Heart left ventricle (tissue), 16 donors: ENCODE measurements around the gene IL32. TPM values are rescaled to one million over a fixed set of nuclear protein-coding genes. Genes with fewer than 3 reads are reported as not detected.

Source experiments
- ATAC-seq, 4 donors: fragments of 200-7000 bp; cut with Tn5 transposase; one replicate each; pipeline ENCODE4 v1.9.1; 2020 to 2022; ENCODE audit warnings: moderate library complexity in 4 of 4, mild to moderate bottlenecking in 3 of 4, moderate number of reproducible peaks in 1 of 4
- DNase-seq, 5 donors: peaks; one replicate each; pipeline ENCODE4 v3.0.0-alpha.2; 2020
- H3K27ac ChIP-seq, 12 donors: fragments of 200-600 bp; sonication (generic) in 4 of 12; one replicate each; pipeline versions ENCODE4 v1.5.0 to v1.8.0; 2016 to 2022; ENCODE audit warnings: mild to moderate bottlenecking in 2 of 12
- H3K27me3 ChIP-seq, 9 donors: fragments of 200-600 bp; sonication (generic) in 2 of 9; one replicate each; pipeline versions ENCODE4 v1.5.1 to v1.8.0; 2016 to 2022; ENCODE audit warnings: mild to moderate bottlenecking in 3 of 9
- H3K36me3 ChIP-seq, 9 donors: fragments of 200-600 bp; sonication (generic) in 2 of 9; one replicate each; pipeline versions ENCODE4 v1.5.0 to v1.8.0; 2018 to 2022; ENCODE audit warnings: mild to moderate bottlenecking in 2 of 9
- H3K4me1 ChIP-seq, 12 donors: fragments of 200-600 bp; sonication (generic) in 4 of 12; one replicate each; pipeline versions ENCODE4 v1.5.0 to v1.8.0; 2016 to 2022; ENCODE audit warnings: mild to moderate bottlenecking in 3 of 12
- H3K4me3 ChIP-seq, 12 donors: fragments of 200-600 bp; sonication (generic) in 4 of 12; one replicate each; pipeline versions ENCODE4 v1.5.0 to v1.8.0; 2017 to 2022; ENCODE audit warnings: mild to moderate bottlenecking in 9 of 12, moderate library complexity in 4 of 12
- H3K9me3 ChIP-seq, 12 donors: fragments of 200-600 bp; sonication (generic) in 4 of 12; one replicate each; pipeline versions ENCODE4 v1.5.0 to v1.8.0; 2016 to 2022; ENCODE audit warnings: mild to moderate bottlenecking in 1 of 12
- CTCF ChIP-seq, 12 donors: fragments of 200-600 bp; sonication (generic) in 4 of 12; IDR thresholded peaks; one replicate each; pipeline versions ENCODE4 v1.5.0 to v1.8.0; 2018 to 2022; ENCODE audit warnings: antibody characterized with exemption in 12 of 12, mild to moderate bottlenecking in 5 of 12
- POLR2A ChIP-seq, 2 donors: fragments of 450-650 bp; IDR thresholded peaks; one replicate each; pipeline ENCODE4 v1.6.1; 2017; ENCODE audit warnings: antibody characterized with exemption in 2 of 2, mild to moderate bottlenecking in 2 of 2, moderate library complexity in 2 of 2
- WGBS, 4 donors: extraction: QIAGEN DNeasy Blood & Tissue Kit in 2 of 4; methylation state at CpG; one replicate each; pipeline versions ENCODE4 v1.1.5 to v1.1.7; 2013 to 2018; 5-methylcytosine and 5-hydroxymethylcytosine counted together
- intact Hi-C, 10 donors: fragments of 100-400 bp; cut with DNase I; formaldehyde crosslinking; loops; one replicate each; pipeline versions ENCODE4 v1.11.1 to v1.14.2; 2022
- polyA plus RNA-seq, 2 donors: library from polyadenylated mRNA; stranded (reverse); fragments of 200-250 nt; gene quantifications; one replicate each; pipeline ENCODE4 v1.2.3, GENCODE V29; 2013
- total RNA-seq, 9 donors: library from RNA; depleted of rRNA in 2 of 9; stranded (reverse); fragments of >200 nt in 2 of 9; fragmentation: NEBNext Ultra II Directional in 3 of 9; extraction: Animal tissue kit (Norgen Biotek cat#: 25700) in 3 of 9; gene quantifications; one replicate each; pipeline versions ENCODE4 v1.1.0 to v1.2.4, GENCODE V29; 2016 to 2023
- donor health status: ischemic (EF 13 %, LVEDD 7.1; RV severe dilation, severe dysfunction).
- donor health status: healthy with polysubstance abuse.
- donor health status: DM: no; HTN: yes; CAD: no.
- donor health status: DM: no; HTN: no; CAD: no.
- donor health status: ischemic (EF 25% LVEDD 6.9; RV normal size, moderate dysfunction).
- donor health status: ischemic (EF 25% LVEDD 5.7; RV mildly dilated, moderate dysfunction).
- donor health status: healthy.
- donor health status: DM: yes; HTN: yes; CAD: no.
- donor health status: ischemic (EF 35%, LVEDD 5.7; RV mildly dilated, moderate dysfunction).
- donor health status: nonischemic (EF 11% LVEDD 7.7; RV severe dilation, severe dysfunction).
- donor health status: DM: yes; HTN: yes; CAD: no.
- donor health status: PGD.
- donor health status: ischemic (EF 29% LVEDD 5.4; RV normal size, mild dysfunction).
- donor health status: nonischemic (EF 23%, LVEDD 6.1; RV moderate dilation, normal function).

The IL32 gene
- total and polyA plus RNA-seq, 11 donors, result 20.6 to 241 (median 59.2) TPM

GRCh38 chr16:3089717-3090592 lies 24.5 kb downstream of the IL32 start:
- DNase-seq (no peak), ATAC-seq (no peak)
- Histone ChIP-seq H3K27ac (no peak overlapping the region), H3K4me3 (no peak overlapping the region), H3K4me1 (peaks cover 4 to 38% (median 19%) of the 10 kb centered on the region in 12 donors), H3K27me3 (peaks cover 0 to 11% (median 0%) of the 10 kb centered on the region in 9 donors), H3K36me3 (no peaks in the 10 kb centered on the region), H3K9me3 (no peaks in the 10 kb centered on the region)
- TF ChIP-seq CTCF (IDR thresholded peaks at IDR 0.05) (no peak), POLR2A (IDR thresholded peaks at IDR 0.05) (no peak)
- intact Hi-C loops, result loop anchor here in 4 of 10 donors (5.0 kb wide), 2 partner anchors 32 to 37 kb away; no protein-coding TSS in a partner anchor
- WGBS, 4 donors, result 97 to 98% (median 97%) methylated on average over 52 to 81 of the region's 81 CpGs

GRCh38 chr16:3091551-3091950 lies 26.1 kb downstream of the IL32 start:
- Histone ChIP-seq H3K27ac (no peak overlapping the region), H3K9me3 (no peaks in the 10 kb centered on the region), H3K27me3 (peaks cover 0 to 11% (median 0%) of the 10 kb centered on the region in 9 donors), H3K4me3 (no peak overlapping the region), H3K36me3 (no peaks in the 10 kb centered on the region), H3K4me1 (peaks cover 4 to 33% (median 14%) of the 10 kb centered on the region in 12 donors)
- DNase-seq (no peak), ATAC-seq (no peak)
- WGBS, 4 donors, result 82 to 92% (median 87%) methylated on average over 6 to 8 of the region's 8 CpGs
- intact Hi-C loops, result loop anchor here in 3 of 10 donors (5.0 kb wide), 1 partner anchor 36 kb away; no protein-coding TSS in a partner anchor
- TF ChIP-seq POLR2A (IDR thresholded peaks at IDR 0.05), result no peak
- TF ChIP-seq CTCF (IDR thresholded peaks at IDR 0.05), result no peak

- Histone ChIP-seq H3K9me3 (no peaks in the 10 kb centered on the region), H3K27ac (no peak overlapping the region), H3K36me3 (no peaks in the 10 kb centered on the region), H3K4me3 (no peak overlapping the region), H3K27me3 (peaks cover 0 to 11% (median 0%) of the 10 kb centered on the region in 9 donors), H3K4me1 (peaks cover 3 to 24% (median 7%) of the 10 kb centered on the region in 12 donors)
- ATAC-seq, result no peak
- intact Hi-C loops, result loop anchor here in 3 of 10 donors (5.0 kb wide), 1 partner anchor 35 kb away; no protein-coding TSS in a partner anchor
- no peak for DNase-seq
- TF ChIP-seq CTCF (IDR thresholded peaks at IDR 0.05) (no peak), POLR2A (IDR thresholded peaks at IDR 0.05) (no peak)
- 45 to 78% (median 63%) methylated on average over 15 to 20 of the region's 20 CpGs for WGBS, 4 donors
Measured at GRCh38 chr16:3092501-3092941, 27.1 kb downstream of the IL32 start.
